PC-9 (cell line): Measurements from ENCODE around the gene FREM3. TPM values are rescaled to one million over a fixed set of nuclear protein-coding genes. Genes with fewer than 3 reads are reported as not detected.

Experiments used
- BruUV-seq: library from RNA; stranded (reverse); fragments of 400-500 nt; replicated peaks from 2 replicates; lab custom pipeline; 2021; lab: Mats Ljungman, UMichigan
- CTCF ChIA-PET: fragments of 300-600 bp; sonication (Branson Sonifier 250); formaldehyde crosslinking; loops from one replicate; lab custom pipeline; 2022; ENCODE audit warnings: antibody characterized with exemption; lab: Charles Lee
- POLR2A ChIA-PET: fragments of 300-600 bp; sonication (Branson Sonifier 250); formaldehyde crosslinking; loops from one replicate; lab custom pipeline; 2022; ENCODE audit warnings: antibody characterized with exemption; ENCODE audit not compliant: unreplicated experiment; lab: Charles Lee
- DNase-seq, 2 experiments: peaks; one replicate each; pipeline versions ENCODE4 v3.0.0 to v3.0.0-alpha.2; 2015 to 2022; ENCODE audit warnings: mixed read lengths in 1 of 2
- H2AFZ ChIP-seq: fragments of 200-600 bp; sonication (generic); 2 replicates; pipeline ENCODE4 v1.8.1; 2017; ENCODE audit warnings: antibody characterized with exemption
- H3F3A ChIP-seq: fragments of 200-600 bp; sonication (generic); 2 replicates; pipeline ENCODE4 v1.8.1; 2017; ENCODE audit warnings: antibody characterized with exemption, mild to moderate bottlenecking, low read depth; ENCODE audit not compliant: insufficient read depth
- H3K27ac ChIP-seq: fragments of 200-600 bp; sonication (generic); 2 replicates; pipeline ENCODE4 v1.6.1; 2016; ENCODE audit warnings: mixed run types
- H3K27me3 ChIP-seq: fragments of 200-600 bp; sonication (generic); 2 replicates; pipeline ENCODE4 v1.6.1; 2016; ENCODE audit warnings: low read depth, mixed run types; ENCODE audit not compliant: insufficient read depth
- H3K36me3 ChIP-seq: fragments of 200-600 bp; sonication (generic); 2 replicates; pipeline ENCODE4 v1.6.1; 2016; ENCODE audit warnings: low read depth, mixed run types
- H3K4me1 ChIP-seq: fragments of 200-600 bp; sonication (generic); replicated peaks from 2 replicates; pipeline ENCODE4 v1.6.1; 2016; ENCODE audit warnings: mixed run types; ENCODE audit not compliant: insufficient read depth
- H3K4me2 ChIP-seq: fragments of 200-600 bp; sonication (generic); 2 replicates; pipeline ENCODE4 v1.6.1; 2017; ENCODE audit warnings: mixed run types
- H3K4me3 ChIP-seq: fragments of 200-600 bp; sonication (generic); 2 replicates; pipeline ENCODE4 v1.6.1; 2016; ENCODE audit warnings: mixed run types
- H3K79me2 ChIP-seq: fragments of 200-600 bp; sonication (generic); 2 replicates; pipeline ENCODE4 v1.6.1; 2017; ENCODE audit warnings: low read depth, mixed run types
- H3K9me2 ChIP-seq: fragments of 200-600 bp; sonication (generic); 2 replicates; pipeline ENCODE4 v1.8.1; 2017; ENCODE audit warnings: mild to moderate bottlenecking; ENCODE audit not compliant: insufficient read depth
- H3K9me3 ChIP-seq: fragments of 200-600 bp; sonication (generic); 2 replicates; pipeline ENCODE4 v1.8.1; 2016; ENCODE audit warnings: low read depth; ENCODE audit not compliant: insufficient read depth
- H4K20me1 ChIP-seq: fragments of 200-600 bp; sonication (generic); 2 replicates; pipeline ENCODE4 v1.8.1; 2017; ENCODE audit not compliant: insufficient read depth
- CTCF ChIP-seq: fragments of 200-600 bp; sonication (generic); conservative IDR thresholded peaks from 2 replicates; pipeline ENCODE4 v1.6.1; 2017; ENCODE audit warnings: mixed run types, antibody characterized with exemption, mild to moderate bottlenecking, moderate library complexity
- EZH2 ChIP-seq: fragments of 200-600 bp; sonication (generic); IDR thresholded peaks from 2 replicates; pipeline ENCODE4 v1.8.0; 2017; ENCODE audit warnings: antibody characterized with exemption, low read depth
- intact Hi-C: fragments of 100-400 bp; cut with micrococcal nuclease; formaldehyde crosslinking; loops from one replicate; pipeline ENCODE4 v1.10.0; 2022; ENCODE audit not compliant: unreplicated experiment
- total RNA-seq: library from RNA; stranded (reverse); gene quantifications from 2 replicates; pipeline ENCODE4 v1.2.3, GENCODE V29; 2021

FREM3 gene
- total RNA-seq, 1 experiment from 2014 or later, result not detected

GRCh38 chr4:143654571-143654970 is 45.9 kb downstream of the FREM3 start:
- Histone ChIP-seq H3K4me3 (no peak overlapping the region), H3K4me1 (no peaks in the 10 kb centered on the region), H3F3A (no peaks in the 10 kb centered on the region), H2AFZ (no peak overlapping the region), H4K20me1 (no peaks in the 10 kb centered on the region), H3K36me3 (no peaks in the 10 kb centered on the region), H3K9me2 (no peaks in the 10 kb centered on the region), H3K4me2 (no peak overlapping the region), H3K27ac (no peak overlapping the region), H3K79me2 (no peaks in the 10 kb centered on the region), H3K27me3 (no peaks in the 10 kb centered on the region), H3K9me3 (no peaks in the 10 kb centered on the region)
- no TSS peak for BruUV-seq
- DNase-seq, result no peak
- no peak for TF ChIP-seq EZH2
- no peak for TF ChIP-seq CTCF
- ChIA-PET POLR2A (no interaction called here), CTCF (no interaction called here)
- intact Hi-C loops, result no loop called here

GRCh38 chr4:143653031-143653430 is 47.4 kb downstream of the FREM3 start:
- no peak for DNase-seq
- Histone ChIP-seq H3K27ac (no peak overlapping the region), H3K4me1 (no peaks in the 10 kb centered on the region), H3K79me2 (no peaks in the 10 kb centered on the region), H3K9me2 (no peaks in the 10 kb centered on the region), H3K4me2 (no peak overlapping the region), H3K36me3 (no peaks in the 10 kb centered on the region), H4K20me1 (no peaks in the 10 kb centered on the region), H2AFZ (no peak overlapping the region), H3K9me3 (no peaks in the 10 kb centered on the region), H3K27me3 (no peaks in the 10 kb centered on the region), H3F3A (no peaks in the 10 kb centered on the region), H3K4me3 (no peak overlapping the region)
- TF ChIP-seq EZH2 (no peak), CTCF (no peak)
- no TSS peak for BruUV-seq
- intact Hi-C loops, result no loop called here
- ChIA-PET CTCF (interaction anchor here (0.5 kb wide), 1 partner anchor 668 kb away, joined by 3 read pairs; no protein-coding TSS in a partner anchor), POLR2A (no interaction called here)

GRCh38 chr4:143643399-143643798 is 57.1 kb downstream of the FREM3 start:
- H3F3A ChIP-seq, result no peaks in the 10 kb centered on the region
- ChIA-PET POLR2A (no interaction called here), CTCF (no interaction called here)
- H3K4me3 ChIP-seq, result no peak overlapping the region
- H3K9me3 ChIP-seq, result no peaks in the 10 kb centered on the region
- no peak overlapping the region for H3K27ac ChIP-seq
- no peak for DNase-seq
- no peaks in the 10 kb centered on the region for H3K9me2 ChIP-seq
- H4K20me1 ChIP-seq, result no peaks in the 10 kb centered on the region
- no peak overlapping the region for H2AFZ ChIP-seq
- no peaks in the 10 kb centered on the region for H3K36me3 ChIP-seq
- no peaks in the 10 kb centered on the region for H3K27me3 ChIP-seq
- H3K79me2 ChIP-seq, result no peaks in the 10 kb centered on the region
- no TSS peak for BruUV-seq
- intact Hi-C loops, result no loop called here
- TF ChIP-seq EZH2 (no peak), CTCF (no peak)
- H3K4me2 ChIP-seq, result no peak overlapping the region
- no peaks in the 10 kb centered on the region for H3K4me1 ChIP-seq
